ENCODE measurements around the gene ATP9B.

ATP9B gene

DNA sequence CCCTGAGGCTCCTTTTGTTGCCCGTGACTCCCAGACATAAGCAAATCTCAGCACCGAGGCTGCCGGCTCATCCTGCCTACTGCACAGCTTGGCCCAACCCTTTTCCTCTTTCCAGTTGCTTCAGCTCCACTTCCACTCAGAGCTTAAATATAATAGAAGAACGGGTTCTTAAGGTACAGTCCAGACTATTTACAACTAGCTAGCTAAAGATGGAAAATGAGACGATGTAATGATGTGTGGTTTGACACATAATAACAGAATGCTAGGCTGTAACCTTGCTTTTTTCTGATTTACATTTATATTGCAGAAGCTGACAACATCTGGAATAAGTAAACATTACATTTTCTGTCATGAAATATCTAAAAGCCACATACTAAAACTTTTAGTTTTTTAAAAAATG is 26.9 kb upstream of the ATP9B start:
- Histone ChIP-seq H3K27ac (ENCODE audit: low read depth, low read length) (no peak overlapping the region), H3K4me2 (ENCODE audit: low read length) (no peak overlapping the region), H3K4ac (ENCODE audit: low read depth, low read length) (no peak overlapping the region), H3K56ac (ENCODE audit: low read length) (no peak overlapping the region), H4K5ac (ENCODE audit: low read length) (no peak overlapping the region), H4K8ac (ENCODE audit: low read depth, low read length) (no peak overlapping the region), H3K27me3 (ENCODE audit: insufficient read depth, low read length, poor library complexity) (no peaks in the 10 kb centered on the region), H3K36me3 (ENCODE audit: control insufficient read depth, insufficient read depth, low read length) (no peaks in the 10 kb centered on the region), H3K4me1 (ENCODE audit: control insufficient read depth, low read depth, low read length) (no peaks in the 10 kb centered on the region), H2AK5ac (ENCODE audit: low read length) (no peak overlapping the region), H2BK5ac (ENCODE audit: low read length) (no peak overlapping the region), H3K9ac (ENCODE audit: low read length) (no peak overlapping the region), H3K79me2 (ENCODE audit: control insufficient read depth, insufficient read depth, low read length) (no peaks in the 10 kb centered on the region), H3K18ac (ENCODE audit: low read length) (no peak overlapping the region), H3K79me1 (ENCODE audit: low read length) (no peaks in the 10 kb centered on the region), H3K23ac (ENCODE audit: low read length) (no peak overlapping the region), H3K4me3 (ENCODE audit: low read length) (no peak overlapping the region), H2BK120ac (ENCODE audit: low read depth, low read length) (no peak overlapping the region), H2BK15ac (replicated peaks; ENCODE audit: low read depth) (no peak overlapping the region)
- no CpG with 5 or more reads among the region's 5 CpGs for WGBS (ENCODE audit: extremely low coverage, insufficient coverage, low lambda C conversion rate)
- no peak for DNase-seq

DNA sequence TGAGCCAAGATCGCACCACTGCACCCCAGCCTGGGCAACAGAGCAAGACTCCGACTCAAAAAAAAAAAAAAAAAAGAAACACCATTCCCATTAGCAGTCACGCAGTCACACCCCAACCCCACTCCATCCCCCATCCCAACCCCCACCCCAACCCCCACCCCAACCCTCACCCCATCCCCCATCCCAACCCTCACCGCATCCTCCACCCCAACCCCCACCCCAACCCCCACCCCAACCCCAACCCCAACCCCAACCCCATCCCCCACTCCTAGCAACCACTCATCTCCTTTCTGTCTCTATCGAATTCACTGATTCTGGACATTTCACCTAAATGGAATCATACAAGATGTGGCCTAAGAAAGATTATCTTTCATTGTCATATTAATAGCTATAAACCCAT is 25.9 kb upstream of the ATP9B start:
- Histone ChIP-seq H3K4me3 (ENCODE audit: low read length) (no peak overlapping the region), H3K79me1 (ENCODE audit: low read length) (no peaks in the 10 kb centered on the region), H3K4me1 (ENCODE audit: control insufficient read depth, low read depth, low read length) (no peaks in the 10 kb centered on the region), H3K56ac (ENCODE audit: low read length) (no peak overlapping the region), H3K79me2 (ENCODE audit: control insufficient read depth, insufficient read depth, low read length) (no peaks in the 10 kb centered on the region), H3K27ac (ENCODE audit: low read depth, low read length) (no peak overlapping the region), H3K4me2 (ENCODE audit: low read length) (no peak overlapping the region), H3K18ac (ENCODE audit: low read length) (no peak overlapping the region), H2AK5ac (ENCODE audit: low read length) (no peak overlapping the region), H4K5ac (ENCODE audit: low read length) (no peak overlapping the region), H3K4ac (ENCODE audit: low read depth, low read length) (no peak overlapping the region), H3K36me3 (ENCODE audit: control insufficient read depth, insufficient read depth, low read length) (no peaks in the 10 kb centered on the region), H3K23ac (ENCODE audit: low read length) (no peak overlapping the region), H4K8ac (ENCODE audit: low read depth, low read length) (no peak overlapping the region), H3K9ac (ENCODE audit: low read length) (no peak overlapping the region), H3K27me3 (ENCODE audit: insufficient read depth, low read length, poor library complexity) (no peaks in the 10 kb centered on the region), H2BK120ac (ENCODE audit: low read depth, low read length) (no peak overlapping the region), H2BK5ac (ENCODE audit: low read length) (no peak overlapping the region), H2BK15ac (replicated peaks; ENCODE audit: low read depth) (no peak overlapping the region)
- no CpG with 5 or more reads among the region's 5 CpGs for WGBS (ENCODE audit: extremely low coverage, insufficient coverage, low lambda C conversion rate)
- DNase-seq = no peak

DNA sequence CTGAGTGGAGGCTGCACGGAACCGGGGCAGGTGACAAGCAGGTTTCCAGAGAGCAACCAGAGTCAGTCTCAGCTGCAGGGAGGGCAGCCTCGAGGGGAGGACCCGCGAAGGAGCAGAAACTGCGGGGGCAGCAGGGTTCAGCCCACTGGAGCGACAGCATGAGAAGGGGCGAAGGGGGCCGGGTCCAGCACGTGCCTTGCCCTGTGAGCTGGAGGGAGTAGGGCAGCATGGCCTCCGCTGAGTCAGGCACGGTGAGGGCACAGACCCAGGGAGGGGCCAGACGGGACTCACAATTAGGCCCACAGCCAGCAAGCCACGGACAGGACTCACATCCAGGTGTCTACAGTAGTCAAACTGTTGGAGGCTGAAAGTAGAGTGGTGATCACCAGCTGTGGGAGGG is 22.7 kb upstream of the ATP9B start:
- H3K56ac ChIP-seq (ENCODE audit: low read length) = no peak overlapping the region
- H3K27ac ChIP-seq (ENCODE audit: low read depth, low read length) = no peak overlapping the region
- H3K23ac ChIP-seq (ENCODE audit: low read length) = no peak overlapping the region
- H3K79me2 ChIP-seq (ENCODE audit: control insufficient read depth, insufficient read depth, low read length) = no peaks in the 10 kb centered on the region
- H3K27me3 ChIP-seq (ENCODE audit: insufficient read depth, low read length, poor library complexity) = no peaks in the 10 kb centered on the region
- H3K18ac ChIP-seq (ENCODE audit: low read length) = no peak overlapping the region
- no peak overlapping the region for H3K4me2 ChIP-seq (ENCODE audit: low read length)
- no peaks in the 10 kb centered on the region for H3K36me3 ChIP-seq (ENCODE audit: control insufficient read depth, insufficient read depth, low read length)
- no peaks in the 10 kb centered on the region for H3K79me1 ChIP-seq (ENCODE audit: low read length)
- no peak overlapping the region for H4K5ac ChIP-seq (ENCODE audit: low read length)
- no peak overlapping the region for H2BK5ac ChIP-seq (ENCODE audit: low read length)
- no peak overlapping the region for H3K4me3 ChIP-seq (ENCODE audit: low read length)
- H3K4ac ChIP-seq (ENCODE audit: low read depth, low read length) = no peak overlapping the region
- no CpG with 5 or more reads among the region's 14 CpGs for whole genome bisulfite sequencing (ENCODE audit: extremely low coverage, insufficient coverage, low lambda C conversion rate)
- H2AK5ac ChIP-seq (ENCODE audit: low read length) = no peak overlapping the region
- no peak overlapping the region for H2BK15ac ChIP-seq (replicated peaks; ENCODE audit: low read depth)
- no peak overlapping the region for H2BK120ac ChIP-seq (ENCODE audit: low read depth, low read length)
- no peak overlapping the region for H4K8ac ChIP-seq (ENCODE audit: low read depth, low read length)
- no peak for DNase-seq
- H3K4me1 ChIP-seq (ENCODE audit: control insufficient read depth, low read depth, low read length) = no peaks in the 10 kb centered on the region
- H3K9ac ChIP-seq (ENCODE audit: low read length) = no peak overlapping the region

DNA sequence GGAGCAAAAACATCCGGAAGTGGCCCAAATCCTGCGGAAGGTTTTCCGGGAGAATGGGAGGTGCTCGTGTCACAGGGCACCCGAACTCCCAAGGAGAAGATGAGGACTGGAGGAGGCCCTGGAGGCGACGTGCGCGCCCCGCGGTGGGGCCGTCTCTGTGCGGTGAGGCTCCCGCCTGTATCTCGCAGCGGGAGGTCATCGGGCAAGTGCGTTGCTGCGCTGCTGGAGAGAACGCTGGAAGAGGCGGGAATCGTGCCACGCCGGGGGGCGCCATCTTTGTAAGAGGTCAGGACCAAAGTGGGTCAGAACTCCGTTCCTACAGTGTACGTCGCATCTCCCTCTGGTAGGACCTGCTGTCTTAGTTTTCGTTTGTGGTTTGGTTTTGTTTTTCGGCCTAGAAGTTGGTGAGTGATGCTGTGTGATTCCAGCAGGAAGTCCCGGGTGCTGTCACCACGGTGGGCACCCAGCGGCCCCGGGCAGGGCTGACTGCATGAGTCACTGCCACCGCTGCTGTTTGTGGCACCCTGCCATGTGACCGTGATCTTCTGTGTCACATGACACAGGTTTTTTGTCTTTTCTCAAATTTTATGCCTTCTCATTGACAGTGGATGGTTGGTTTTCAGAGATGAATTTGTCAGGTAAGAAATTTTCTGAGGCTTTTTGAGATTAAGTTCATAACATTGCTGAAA is 21.5 kb upstream of the ATP9B start:
- WGBS (ENCODE audit: extremely low coverage, insufficient coverage, low lambda C conversion rate) = no CpG with 5 or more reads among the region's 36 CpGs
- Histone ChIP-seq H3K4me1 (ENCODE audit: control insufficient read depth, low read depth, low read length) (no peaks in the 10 kb centered on the region), H3K27ac (ENCODE audit: low read depth, low read length) (no peak overlapping the region)

DNA sequence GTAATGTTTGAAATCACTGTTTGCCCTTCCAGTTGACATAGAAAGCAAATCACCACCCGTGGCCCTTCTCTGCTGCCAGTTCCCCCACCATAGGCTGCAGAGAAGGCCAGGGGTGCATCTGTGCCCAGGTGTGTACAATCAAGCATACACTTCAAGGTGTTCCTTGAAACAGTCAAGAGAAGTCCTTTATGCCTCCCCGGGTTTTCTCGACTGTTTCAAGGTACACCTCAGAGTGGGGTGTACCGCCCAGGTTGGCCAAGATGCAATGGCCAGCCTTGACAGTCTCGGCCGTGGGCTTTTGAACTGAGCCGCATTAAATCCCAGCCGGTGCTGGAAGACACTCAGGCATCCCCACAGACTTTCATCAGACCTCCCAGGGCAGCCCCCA is 21.0 kb upstream of the ATP9B start:
- no peak overlapping the region for H2AK5ac ChIP-seq (ENCODE audit: low read length)
- no peak overlapping the region for H3K18ac ChIP-seq (ENCODE audit: low read length)
- H3K27ac ChIP-seq (ENCODE audit: low read depth, low read length) = no peak overlapping the region
- no peak overlapping the region for H3K4me2 ChIP-seq (ENCODE audit: low read length)
- no peak for DNase-seq
- WGBS (ENCODE audit: extremely low coverage, insufficient coverage, low lambda C conversion rate) = no CpG with 5 or more reads among the region's 8 CpGs
- H3K4me3 ChIP-seq (ENCODE audit: low read length) = no peak overlapping the region
- no peak overlapping the region for H3K56ac ChIP-seq (ENCODE audit: low read length)
- no peaks in the 10 kb centered on the region for H3K79me2 ChIP-seq (ENCODE audit: control insufficient read depth, insufficient read depth, low read length)
- no peak overlapping the region for H2BK5ac ChIP-seq (ENCODE audit: low read length)
- H3K9ac ChIP-seq (ENCODE audit: low read length) = no peak overlapping the region
- no peak overlapping the region for H3K23ac ChIP-seq (ENCODE audit: low read length)
- no peak overlapping the region for H3K4ac ChIP-seq (ENCODE audit: low read depth, low read length)
- no peak overlapping the region for H4K5ac ChIP-seq (ENCODE audit: low read length)
- no peak overlapping the region for H2BK15ac ChIP-seq (replicated peaks; ENCODE audit: low read depth)
- H2BK120ac ChIP-seq (ENCODE audit: low read depth, low read length) = no peak overlapping the region
- H4K8ac ChIP-seq (ENCODE audit: low read depth, low read length) = no peak overlapping the region
- H3K27me3 ChIP-seq (ENCODE audit: insufficient read depth, low read length, poor library complexity) = no peaks in the 10 kb centered on the region
- H3K36me3 ChIP-seq (ENCODE audit: control insufficient read depth, insufficient read depth, low read length) = no peaks in the 10 kb centered on the region
- H3K79me1 ChIP-seq (ENCODE audit: low read length) = no peaks in the 10 kb centered on the region
- H3K4me1 ChIP-seq (ENCODE audit: control insufficient read depth, low read depth, low read length) = no peaks in the 10 kb centered on the region

More for the DNA sequence above, 21.5 kb upstream of the ATP9B start:
- no peak overlapping the region for H4K8ac ChIP-seq (ENCODE audit: low read depth, low read length)
- H3K4me3 ChIP-seq (ENCODE audit: low read length) = no peak overlapping the region
- H3K36me3 ChIP-seq (ENCODE audit: control insufficient read depth, insufficient read depth, low read length) = no peaks in the 10 kb centered on the region
- no peak overlapping the region for H3K18ac ChIP-seq (ENCODE audit: low read length)
- H2BK15ac ChIP-seq (replicated peaks; ENCODE audit: low read depth) = no peak overlapping the region
- no peak for DNase-seq
- no peak overlapping the region for H2BK120ac ChIP-seq (ENCODE audit: low read depth, low read length)
- H2AK5ac ChIP-seq (ENCODE audit: low read length) = no peak overlapping the region
- H3K23ac ChIP-seq (ENCODE audit: low read length) = no peak overlapping the region
- H3K79me2 ChIP-seq (ENCODE audit: control insufficient read depth, insufficient read depth, low read length) = no peaks in the 10 kb centered on the region
- H2BK5ac ChIP-seq (ENCODE audit: low read length) = no peak overlapping the region
- H3K79me1 ChIP-seq (ENCODE audit: low read length) = no peaks in the 10 kb centered on the region
- no peaks in the 10 kb centered on the region for H3K27me3 ChIP-seq (ENCODE audit: insufficient read depth, low read length, poor library complexity)
- H4K5ac ChIP-seq (ENCODE audit: low read length) = no peak overlapping the region
- H3K4ac ChIP-seq (ENCODE audit: low read depth, low read length) = no peak overlapping the region
- H3K9ac ChIP-seq (ENCODE audit: low read length) = no peak overlapping the region
- H3K56ac ChIP-seq (ENCODE audit: low read length) = no peak overlapping the region
- H3K4me2 ChIP-seq (ENCODE audit: low read length) = no peak overlapping the region

DNA sequence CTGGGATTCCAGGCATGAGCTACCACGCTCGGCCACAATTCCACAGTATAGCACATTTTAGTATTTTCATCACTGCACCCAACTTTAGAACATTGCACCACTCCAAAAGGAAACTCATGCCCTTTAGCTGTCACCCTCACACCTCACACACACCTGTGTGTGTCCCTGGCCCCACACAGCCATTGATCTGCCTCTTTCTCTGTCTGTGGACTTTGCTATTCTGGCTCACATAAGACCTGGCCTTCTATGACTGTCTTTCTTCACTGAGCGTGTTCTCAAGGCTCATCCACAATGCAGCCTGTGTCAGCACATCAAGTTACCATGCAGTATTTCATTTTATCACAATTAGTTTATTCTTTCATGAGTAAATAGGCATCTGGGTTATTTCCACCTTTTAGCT is 19.7 kb upstream of the ATP9B start:
- H3K27ac ChIP-seq (ENCODE audit: low read depth, low read length) = no peak overlapping the region
- no peak overlapping the region for H3K9ac ChIP-seq (ENCODE audit: low read length)
- H3K18ac ChIP-seq (ENCODE audit: low read length) = no peak overlapping the region
- no peak overlapping the region for H2BK5ac ChIP-seq (ENCODE audit: low read length)
- no peak overlapping the region for H3K23ac ChIP-seq (ENCODE audit: low read length)
- WGBS (ENCODE audit: extremely low coverage, insufficient coverage, low lambda C conversion rate) = no CpG with 5 or more reads among the region's 3 CpGs
- no peak overlapping the region for H2BK15ac ChIP-seq (replicated peaks; ENCODE audit: low read depth)
- no peaks in the 10 kb centered on the region for H3K27me3 ChIP-seq (ENCODE audit: insufficient read depth, low read length, poor library complexity)
- H3K4me3 ChIP-seq (ENCODE audit: low read length) = no peak overlapping the region
- H4K8ac ChIP-seq (ENCODE audit: low read depth, low read length) = no peak overlapping the region
- no peaks in the 10 kb centered on the region for H3K79me1 ChIP-seq (ENCODE audit: low read length)
- no peak overlapping the region for H3K56ac ChIP-seq (ENCODE audit: low read length)
- no peak overlapping the region for H2BK120ac ChIP-seq (ENCODE audit: low read depth, low read length)
- no peak overlapping the region for H3K4me2 ChIP-seq (ENCODE audit: low read length)
- H3K36me3 ChIP-seq (ENCODE audit: control insufficient read depth, insufficient read depth, low read length) = no peaks in the 10 kb centered on the region
- H3K79me2 ChIP-seq (ENCODE audit: control insufficient read depth, insufficient read depth, low read length) = no peaks in the 10 kb centered on the region
- H2AK5ac ChIP-seq (ENCODE audit: low read length) = no peak overlapping the region
- H3K4me1 ChIP-seq (ENCODE audit: control insufficient read depth, low read depth, low read length) = no peaks in the 10 kb centered on the region
- H3K4ac ChIP-seq (ENCODE audit: low read depth, low read length) = no peak overlapping the region
- no peak overlapping the region for H4K5ac ChIP-seq (ENCODE audit: low read length)
- DNase-seq = no peak
